Cardiac fibroblast (primary cell): ENCODE measurements around the gene DCAF10.
"Not testable (repeated sequence)": the region's sequence is repeated elsewhere in the genome, so short reads cannot be mapped to it uniquely, and the experiment has no call there.

Experiments
- DNase-seq, 2 donors: peaks; one replicate each; pipeline versions ENCODE4 v3.0.0 to v3.0.0-alpha.2; 2010; ENCODE audit warnings: low read depth in 2 of 2
- H3K4me3 ChIP-seq, 2 donors: replicated peaks in 1 of 2; 1 replicate in 1 of 2; 2 replicates in 1 of 2; pipeline ENCODE4 v1.5.1; 2011; ENCODE audit warnings: low read depth in 2 of 2, low read length in 2 of 2, mild to moderate bottlenecking in 2 of 2, moderate library complexity in 1 of 2
- CTCF ChIP-seq: IDR thresholded peaks from one replicate; pipeline ENCODE4 v1.5.1; 2011; ENCODE audit warnings: low read depth, mild to moderate bottlenecking, low read length, inconsistent platforms

DCAF10 gene

GRCh38 chr9:37800631-37801286 lies at the start of gene DCAF10:
Gene DCAF10, plus strand, starts transcription at chr9:37800797. Its CDS starts 70 bp downstream, at chr9:37800867.
- no peak for TF ChIP-seq CTCF
- DNase-seq: peak; percentile 86 to 88

GRCh38 chr9:37751186-37751585 lies 49.4 kb upstream of the DCAF10 start:
- DNase-seq: no peak
- TF ChIP-seq CTCF: no peak

More at GRCh38 chr9:37800631-37801286, at the start of gene DCAF10:
- peak within 1 kb of the TSS; percentile 87 to 88 for H3K4me3 ChIP-seq

GRCh38 chr9:37751704-37752103 lies 48.9 kb upstream of the DCAF10 start:
- H3K4me3 ChIP-seq, DNase-seq: not testable (repeated sequence)

More at GRCh38 chr9:37751186-37751585, 49.4 kb upstream of the DCAF10 start:
- no peak overlapping the region for H3K4me3 ChIP-seq

- not testable (repeated sequence) for H3K4me3 ChIP-seq, DNase-seq
These were observed 48.5 kb upstream of the DCAF10 start for GRCh38 chr9:37752112-37752511.

GRCh38 chr9:37752642-37753488 lies 47.7 kb upstream of the DCAF10 start:
- DNase-seq: no peak
- peak overlapping the region; percentile 64 to 82 for H3K4me3 ChIP-seq
- TF ChIP-seq CTCF: no peak

- peak within 1 kb of the TSS; percentile 64 to 82 for H3K4me3 ChIP-seq
- TF ChIP-seq CTCF: peak; percentile 24
- peak; percentile 74 to 78 for DNase-seq
These were observed 47.0 kb upstream of the DCAF10 start, which contains the start of gene TRMT10B for GRCh38 chr9:37753489-37754190. Gene TRMT10B, plus strand, starts transcription at chr9:37753805. Its CDS starts 8,127 bp downstream, at chr9:37761932.

- H3K4me3 ChIP-seq: no peak overlapping the region
- no peak for TF ChIP-seq CTCF
- DNase-seq: no peak
These were observed 41.9 kb upstream of the DCAF10 start for GRCh38 chr9:37758747-37759146.
